PC-3 (cell line): ENCODE measurements around the gene UNC45B. TPM values are rescaled to one million over a fixed set of nuclear protein-coding genes. Genes with fewer than 3 reads are reported as not detected.

Experiments used
- ATAC-seq: fragments of 200-7000 bp; cut with Tn5 transposase; 2 replicates; pipeline ENCODE4 v1.9.1; 2020; ENCODE audit warnings: mild to moderate bottlenecking, moderate library complexity
- BruUV-seq: library from RNA; stranded (reverse); fragments of 400-500 nt; replicated peaks from 2 replicates; lab custom pipeline; 2021; lab: Mats Ljungman, UMichigan
- CTCF ChIA-PET: fragments of 300-600 bp; sonication (Branson Sonifier 250); formaldehyde crosslinking; loops from one replicate; lab custom pipeline; 2022; ENCODE audit warnings: antibody characterized with exemption; lab: Charles Lee
- POLR2A ChIA-PET: fragments of 300-600 bp; sonication (Branson Sonifier 250); formaldehyde crosslinking; loops from one replicate; lab custom pipeline; 2022; ENCODE audit warnings: antibody characterized with exemption; ENCODE audit not compliant: unreplicated experiment; lab: Charles Lee
- DNase-seq: peaks from one replicate; pipeline ENCODE4 v3.0.0-alpha.2; 2015
- H2AFZ ChIP-seq: fragments of 300-600 bp; sonication (generic); 2 replicates; pipeline ENCODE4 v1.6.0; 2016; ENCODE audit warnings: antibody characterized with exemption, low read length
- H3F3A ChIP-seq: fragments of 300-600 bp; sonication (generic); one replicate; pipeline ENCODE4 v1.6.0; 2017; ENCODE audit warnings: antibody characterized with exemption, low read length, control low read depth, mild to moderate bottlenecking; ENCODE audit not compliant: unreplicated experiment
- H3K27ac ChIP-seq: fragments of 300-600 bp; sonication (generic); 2 replicates; pipeline ENCODE4 v1.5.1; 2016; ENCODE audit warnings: mild to moderate bottlenecking, low read length
- H3K27me3 ChIP-seq: fragments of 300-600 bp; sonication (generic); 2 replicates; pipeline ENCODE4 v1.6.1; 2016; ENCODE audit warnings: low read length, mixed read lengths
- H3K36me3 ChIP-seq: fragments of 300-600 bp; sonication (generic); 2 replicates; pipeline ENCODE4 v1.6.1; 2016; ENCODE audit warnings: low read depth, mixed run types, low read length, mixed read lengths
- H3K4me1 ChIP-seq: fragments of 300-600 bp; sonication (generic); 2 replicates; pipeline ENCODE4 v1.5.1; 2016; ENCODE audit warnings: low read length; ENCODE audit not compliant: insufficient read depth
- H3K4me2 ChIP-seq: fragments of 300-600 bp; sonication (generic); 2 replicates; pipeline ENCODE4 v1.6.0; 2016; ENCODE audit warnings: low read length
- H3K4me3 ChIP-seq: fragments of 300-600 bp; sonication (generic); 2 replicates; pipeline ENCODE4 v1.5.1; 2016; ENCODE audit warnings: mild to moderate bottlenecking, low read length, mixed read lengths
- H3K79me2 ChIP-seq: fragments of 300-600 bp; sonication (generic); 2 replicates; pipeline ENCODE4 v1.6.1; 2017; ENCODE audit warnings: low read length, mixed read lengths
- H3K9ac ChIP-seq: fragments of 300-600 bp; sonication (generic); 2 replicates; pipeline ENCODE4 v1.6.0; 2016; ENCODE audit warnings: mild to moderate bottlenecking, low read length
- H3K9me2 ChIP-seq: fragments of 300-600 bp; sonication (generic); replicated peaks from 2 replicates; pipeline ENCODE4 v1.6.1; 2016; ENCODE audit warnings: mixed run types, low read length, mixed read lengths
- H3K9me3 ChIP-seq: fragments of 300-600 bp; sonication (generic); 2 replicates; pipeline ENCODE4 v1.6.1; 2016; ENCODE audit warnings: low read length, mixed read lengths
- H4K20me1 ChIP-seq: fragments of 300-600 bp; sonication (generic); 2 replicates; pipeline ENCODE4 v1.6.1; 2016; ENCODE audit warnings: low read length, mixed read lengths
- CTCF ChIP-seq: fragments of 300-600 bp; sonication (generic); conservative IDR thresholded peaks from 2 replicates; pipeline ENCODE4 v1.5.1; 2017; ENCODE audit warnings: antibody characterized with exemption, low read depth, mild to moderate bottlenecking, low read length
- EZH2 ChIP-seq: fragments of 300-600 bp; sonication (generic); IDR thresholded peaks from one replicate; pipeline ENCODE4 v1.6.1; 2017; ENCODE audit warnings: antibody characterized with exemption, mild to moderate bottlenecking, low read length; ENCODE audit not compliant: unreplicated experiment
- EZH2phosphoT487 ChIP-seq: fragments of 300-600 bp; sonication (generic); IDR thresholded peaks from 2 replicates; pipeline ENCODE4 v1.6.1; 2018; ENCODE audit warnings: mild to moderate bottlenecking, antibody characterized with exemption, low read length, borderline replicate concordance
- intact Hi-C: fragments of 100-400 bp; cut with micrococcal nuclease; formaldehyde crosslinking; loops from 2 replicates; pipeline ENCODE4 v1.9.0; 2023
- total RNA-seq: library from RNA; depleted of rRNA; stranded (reverse); fragments of >200 nt; gene quantifications from 2 replicates; pipeline ENCODE4 v1.2.3, GENCODE V29; 2014

UNC45B gene
- total RNA-seq, 1 experiment from 2014 or later, result not detected

GRCh38 chr17:35117984-35118383, 29.6 kb upstream of the UNC45B start:
- Histone ChIP-seq H3K79me2 (peaks cover 40% of the 10 kb centered on the region), H4K20me1 (no peaks in the 10 kb centered on the region), H3K27ac (no peak overlapping the region), H3K4me1 (peaks cover 17% of the 10 kb centered on the region), H3K9me2 (no peaks in the 10 kb centered on the region), H3F3A (no peaks in the 10 kb centered on the region), H3K36me3 (no peaks in the 10 kb centered on the region), H3K27me3 (no peaks in the 10 kb centered on the region), H3K9ac (no peak overlapping the region), H3K4me3 (peak overlapping the region; percentile 87; the same call in 1 of the 2 replicates), H2AFZ (no peak overlapping the region), H3K4me2 (peak overlapping the region; percentile 95), H3K9me3 (no peaks in the 10 kb centered on the region)
- POLR2A ChIA-PET, result no interaction called here
- CTCF ChIA-PET, result interaction anchor here (0.5 kb wide), 1 partner anchor 190 kb away, joined by 3 read pairs; no protein-coding TSS in a partner anchor
- peak; percentile 44 for ATAC-seq
- DNase-seq, result peak; percentile 50
- TF ChIP-seq EZH2 (no peak), EZH2phosphoT487 (no peak), CTCF (peak; percentile 65)
- no TSS peak for BruUV-seq
- intact Hi-C loops, result loop anchor here (2.0 to 5.0 kb wide), 3 partner anchors 119 to 696 kb away; partner anchors contain the start of gene LIG3

DNA sequence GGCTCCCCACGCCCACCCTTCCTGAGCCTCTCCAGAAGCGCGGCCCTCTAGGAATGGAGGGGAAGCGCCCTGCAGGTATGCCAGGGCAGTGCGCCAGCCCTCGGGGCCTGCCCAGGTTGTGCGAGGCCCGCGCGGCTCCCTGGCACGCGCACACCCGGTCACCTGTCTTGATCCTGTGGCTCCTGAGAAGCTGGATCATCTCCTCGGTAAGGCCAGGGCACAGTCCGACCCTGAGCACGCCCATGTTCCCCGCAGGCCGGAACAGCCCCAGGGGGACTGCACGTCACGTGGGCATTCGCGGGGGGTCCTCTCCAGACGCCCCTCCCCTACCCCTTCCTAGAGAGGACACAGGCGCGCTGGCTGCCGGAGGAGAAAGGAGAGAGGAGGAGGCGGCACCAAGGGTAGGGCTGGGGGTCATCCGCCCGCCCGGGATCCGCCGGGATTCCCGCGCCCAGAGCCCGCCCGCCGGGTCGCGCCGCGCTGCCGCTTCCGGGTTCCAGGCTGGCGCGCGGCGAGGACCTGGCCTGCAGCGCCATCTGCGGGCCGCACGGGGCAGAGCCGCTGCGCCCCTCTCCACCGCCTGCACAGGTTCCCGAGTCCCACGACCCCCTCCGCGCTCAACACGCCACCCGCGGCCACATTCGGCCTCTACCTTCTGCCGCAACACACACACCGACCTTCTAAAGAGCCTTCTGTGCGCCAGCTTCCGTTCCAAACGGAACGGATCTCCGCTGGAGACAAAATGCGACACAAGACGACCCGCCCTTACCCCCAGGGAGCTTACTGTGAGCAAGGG, 28.0 kb upstream of the UNC45B start, which contains the start of gene RAD51D:
Gene RAD51D (minus strand): TSS at position 491 of the 796 bp plus-strand sequence. CDS start 247 bp downstream, at position 244.
- ChIA-PET POLR2A (no interaction called here), CTCF (interaction anchor here (0.6 to 1.0 kb wide), 4 partner anchors 16 to 700 kb away, joined by 3 to 5 read pairs (median 3); no protein-coding TSS in a partner anchor)
- H3F3A ChIP-seq, result no peaks in the 10 kb centered on the region
- peak within 1 kb of the TSS; percentile 87 for H3K4me3 ChIP-seq
- intact Hi-C loops, result loop anchor here (2.0 to 5.0 kb wide), 3 partner anchors 121 to 697 kb away; partner anchors contain the start of gene LIG3
- H3K27me3 ChIP-seq, result no peaks in the 10 kb centered on the region
- H3K9ac ChIP-seq, result peak within 1 kb of the TSS; percentile 96
- no peaks in the 10 kb centered on the region for H3K36me3 ChIP-seq
- peak; percentile 72 for DNase-seq
- no peak for TF ChIP-seq EZH2phosphoT487
- peak; percentile 78 for TF ChIP-seq CTCF
- peaks cover 38% of the 10 kb centered on the region for H3K79me2 ChIP-seq
- H3K9me3 ChIP-seq, result no peaks in the 10 kb centered on the region
- peaks cover 17% of the 10 kb centered on the region for H3K4me1 ChIP-seq
- H3K4me2 ChIP-seq, result peak within 1 kb of the TSS; percentile 95
- BruUV-seq, result no TSS peak
- peak within 1 kb of the TSS; percentile 74 for H3K27ac ChIP-seq
- peak; percentile 86 for ATAC-seq
- H3K9me2 ChIP-seq, result no peaks in the 10 kb centered on the region
- no peaks in the 10 kb centered on the region for H4K20me1 ChIP-seq
- H2AFZ ChIP-seq, result peak within 1 kb of the TSS; percentile 94
